Mammary epithelial cell (primary cell): ENCODE measurements around the gene PPP2R5A.

ENCODE experiments used
- EZH2 ChIP-seq: IDR thresholded peaks from 2 replicates; pipeline ENCODE4 v1.6.1; 2012; ENCODE audit warnings: low read length, inconsistent platforms, borderline replicate concordance
- TF ChIP-seq, protein P1 (sequence below), 2 donors: IDR thresholded peaks in 1 of 2; conservative IDR thresholded peaks in 1 of 2; 2 replicates each; pipeline ENCODE4 v1.5.1; 2011 to 2012; ENCODE audit warnings: inconsistent platforms in 2 of 2, low read length in 2 of 2, mild to moderate bottlenecking in 2 of 2, control low read depth in 1 of 2, low read depth in 1 of 2; ENCODE audit not compliant: insufficient read depth in 1 of 2; ENCODE audit errors: extremely low read depth in 1 of 2

DNA sequence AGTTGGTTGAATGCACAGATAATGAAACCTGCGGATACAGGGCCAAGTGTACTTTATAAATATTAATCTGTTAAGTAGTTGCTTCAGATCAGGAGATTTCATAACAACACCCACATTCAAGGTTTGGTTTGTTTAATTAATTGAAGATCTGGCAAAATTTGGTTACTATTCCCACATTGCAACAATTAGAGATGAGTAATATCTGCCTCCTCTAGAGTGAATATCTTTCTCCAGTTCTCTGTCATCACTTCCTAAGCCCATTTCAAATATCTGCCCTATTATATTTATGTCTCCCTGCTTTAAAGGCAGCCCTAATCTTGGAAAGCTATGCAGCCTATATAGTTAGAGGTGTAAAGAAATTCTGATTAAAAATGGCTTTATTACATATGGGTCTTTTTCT is 61.4 kb downstream of the PPP2R5A start:
- TF ChIP-seq, protein P1, sequence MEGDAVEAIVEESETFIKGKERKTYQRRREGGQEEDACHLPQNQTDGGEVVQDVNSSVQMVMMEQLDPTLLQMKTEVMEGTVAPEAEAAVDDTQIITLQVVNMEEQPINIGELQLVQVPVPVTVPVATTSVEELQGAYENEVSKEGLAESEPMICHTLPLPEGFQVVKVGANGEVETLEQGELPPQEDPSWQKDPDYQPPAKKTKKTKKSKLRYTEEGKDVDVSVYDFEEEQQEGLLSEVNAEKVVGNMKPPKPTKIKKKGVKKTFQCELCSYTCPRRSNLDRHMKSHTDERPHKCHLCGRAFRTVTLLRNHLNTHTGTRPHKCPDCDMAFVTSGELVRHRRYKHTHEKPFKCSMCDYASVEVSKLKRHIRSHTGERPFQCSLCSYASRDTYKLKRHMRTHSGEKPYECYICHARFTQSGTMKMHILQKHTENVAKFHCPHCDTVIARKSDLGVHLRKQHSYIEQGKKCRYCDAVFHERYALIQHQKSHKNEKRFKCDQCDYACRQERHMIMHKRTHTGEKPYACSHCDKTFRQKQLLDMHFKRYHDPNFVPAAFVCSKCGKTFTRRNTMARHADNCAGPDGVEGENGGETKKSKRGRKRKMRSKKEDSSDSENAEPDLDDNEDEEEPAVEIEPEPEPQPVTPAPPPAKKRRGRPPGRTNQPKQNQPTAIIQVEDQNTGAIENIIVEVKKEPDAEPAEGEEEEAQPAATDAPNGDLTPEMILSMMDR (conservative IDR thresholded peaks at IDR 0.05 in 1 of 2, IDR thresholded peaks at IDR 0.05 in 1 of 2; ENCODE audit: extremely low read depth in 1 of 2, insufficient read depth in 1 of 2, low read depth in 1 of 2, low read length in 2 of 2): no peak
- TF ChIP-seq EZH2: no peak
